Activated T-helper 2 cell treated with anti-CD3 and anti-CD28 coated beads, Interferon-gamma antibody, Interleukin-2, Interleukin-4, amounts not matched to agents 10 μg/mL and 5 μg/mL and 100 μg/mL, durations not matched to agents 14 hours and 24 hours and 36 hours (primary cell): ENCODE results near the gene SPPL3. TPM values are rescaled to one million over a fixed set of nuclear protein-coding genes. Genes with fewer than 3 reads are reported as not detected.

ENCODE experiments used
- DNase-seq: peaks from one replicate; pipeline ENCODE4 v3.0.0; 2021; ENCODE audit warnings: low spot score
- H3K27ac Mint-ChIP-seq: one replicate; pipeline ENCODE4 v1.8.0; 2021; ENCODE audit warnings: mixed read lengths
- H3K27me3 Mint-ChIP-seq: one replicate; pipeline ENCODE4 v1.8.0; 2021; ENCODE audit warnings: low read depth, mixed read lengths
- H3K36me3 Mint-ChIP-seq: one replicate; pipeline ENCODE4 v1.8.0; 2021; ENCODE audit warnings: low read depth, mixed read lengths
- H3K4me1 Mint-ChIP-seq: one replicate; pipeline ENCODE4 v1.8.0; 2021; ENCODE audit warnings: low read depth, mixed read lengths
- H3K4me3 Mint-ChIP-seq: one replicate; pipeline ENCODE4 v1.8.0; 2021; ENCODE audit warnings: low read depth, mild to moderate bottlenecking, moderate library complexity, mixed read lengths
- H3K9me3 Mint-ChIP-seq: one replicate; pipeline ENCODE4 v1.8.0; 2021; ENCODE audit warnings: mixed read lengths
- intact Hi-C: fragments of 100-400 bp; cut with micrococcal nuclease; formaldehyde crosslinking; loops from one replicate; pipeline ENCODE4 v1.15.1; 2023
- total RNA-seq: library from RNA; stranded (reverse); gene quantifications from 2 replicates; pipeline ENCODE4 v1.2.3, GENCODE V29; 2022

The SPPL3 gene
- total RNA-seq, 1 donor from 2014 or later, result 33.4 TPM

- no peaks in the 10 kb centered on the region for H3K9me3 Mint-ChIP-seq
- intact Hi-C loops, result loop anchor here (2.0 to 5.0 kb wide), 2 partner anchors 37 to 51 kb away; no protein-coding TSS in a partner anchor
- H3K27ac Mint-ChIP-seq, result peak overlapping the region; percentile 79
- no peaks in the 10 kb centered on the region for H3K27me3 Mint-ChIP-seq
- H3K36me3 Mint-ChIP-seq, result no peaks in the 10 kb centered on the region
- peaks cover 53% of the 10 kb centered on the region for H3K4me1 Mint-ChIP-seq
- H3K4me3 Mint-ChIP-seq, result peak overlapping the region; percentile 38
- no peak for DNase-seq
Measured at GRCh38 chr12:120833849-120834248, 70.3 kb downstream of the SPPL3 start.

- Mint-ChIP-seq H3K4me3 (no peak overlapping the region), H3K27ac (no peak overlapping the region), H3K36me3 (no peaks in the 10 kb centered on the region), H3K9me3 (no peaks in the 10 kb centered on the region), H3K27me3 (no peaks in the 10 kb centered on the region), H3K4me1 (peaks cover 53% of the 10 kb centered on the region)
- no peak for DNase-seq
- intact Hi-C loops, result loop anchor here (5.0 kb wide), 1 partner anchor 35 kb away; no protein-coding TSS in a partner anchor
Measured at GRCh38 chr12:120832737-120833136, 71.4 kb downstream of the SPPL3 start.

- H3K36me3 Mint-ChIP-seq, result no peaks in the 10 kb centered on the region
- H3K4me1 Mint-ChIP-seq, result peaks cover 54% of the 10 kb centered on the region
- H3K4me3 Mint-ChIP-seq, result no peak overlapping the region
- no peaks in the 10 kb centered on the region for H3K27me3 Mint-ChIP-seq
- no peaks in the 10 kb centered on the region for H3K9me3 Mint-ChIP-seq
- H3K27ac Mint-ChIP-seq, result no peak overlapping the region
- intact Hi-C loops, result loop anchor here (5.0 kb wide), 1 partner anchor 34 kb away; no protein-coding TSS in a partner anchor
- DNase-seq, result no peak
Measured at GRCh38 chr12:120831648-120832267, 72.4 kb downstream of the SPPL3 start.

GRCh38 chr12:120830966-120831365 is 73.2 kb downstream of the SPPL3 start:
- Mint-ChIP-seq H3K4me1 (peaks cover 52% of the 10 kb centered on the region), H3K4me3 (no peak overlapping the region), H3K9me3 (no peaks in the 10 kb centered on the region), H3K36me3 (no peaks in the 10 kb centered on the region), H3K27ac (no peak overlapping the region), H3K27me3 (no peaks in the 10 kb centered on the region)
- intact Hi-C loops, result loop anchor here (5.0 kb wide), 1 partner anchor 34 kb away; no protein-coding TSS in a partner anchor
- DNase-seq, result no peak

- no peak for DNase-seq
- Mint-ChIP-seq H3K27me3 (no peaks in the 10 kb centered on the region), H3K9me3 (no peaks in the 10 kb centered on the region), H3K36me3 (no peaks in the 10 kb centered on the region), H3K27ac (no peak overlapping the region), H3K4me1 (peaks cover 48% of the 10 kb centered on the region), H3K4me3 (no peak overlapping the region)
- intact Hi-C loops, result loop anchor here (5.0 kb wide), 1 partner anchor 33 kb away; no protein-coding TSS in a partner anchor
Measured at GRCh38 chr12:120830052-120830940, 73.9 kb downstream of the SPPL3 start.

- Mint-ChIP-seq H3K27ac (no peak overlapping the region), H3K9me3 (no peaks in the 10 kb centered on the region), H3K4me3 (no peak overlapping the region), H3K36me3 (no peaks in the 10 kb centered on the region), H3K4me1 (peaks cover 35% of the 10 kb centered on the region), H3K27me3 (no peaks in the 10 kb centered on the region)
- intact Hi-C loops, result no loop called here
- DNase-seq, result no peak
Measured at GRCh38 chr12:120826335-120826734, 77.8 kb downstream of the SPPL3 start.

- Mint-ChIP-seq H3K27me3 (no peaks in the 10 kb centered on the region), H3K36me3 (no peaks in the 10 kb centered on the region), H3K4me1 (peaks cover 31% of the 10 kb centered on the region), H3K4me3 (no peak overlapping the region), H3K27ac (no peak overlapping the region), H3K9me3 (no peaks in the 10 kb centered on the region)
- DNase-seq, result no peak
- intact Hi-C loops, result no loop called here
Measured at GRCh38 chr12:120825337-120825736, 78.8 kb downstream of the SPPL3 start.

- no peaks in the 10 kb centered on the region for H3K9me3 Mint-ChIP-seq
- no peak overlapping the region for H3K4me3 Mint-ChIP-seq
- H3K27me3 Mint-ChIP-seq, result no peaks in the 10 kb centered on the region
- no peak for DNase-seq
- H3K27ac Mint-ChIP-seq, result no peak overlapping the region
- no peaks in the 10 kb centered on the region for H3K36me3 Mint-ChIP-seq
- intact Hi-C loops, result loop anchor here (1.0 to 5.0 kb wide), 2 partner anchors 41 to 139 kb away; no protein-coding TSS in a partner anchor
- H3K4me1 Mint-ChIP-seq, result peaks cover 27% of the 10 kb centered on the region
Measured at GRCh38 chr12:120822832-120823503, 81.2 kb downstream of the SPPL3 start.

GRCh38 chr12:120821878-120822277 is 82.3 kb downstream of the SPPL3 start:
- H3K4me1 Mint-ChIP-seq, result peaks cover 31% of the 10 kb centered on the region
- no peaks in the 10 kb centered on the region for H3K9me3 Mint-ChIP-seq
- no peaks in the 10 kb centered on the region for H3K27me3 Mint-ChIP-seq
- H3K36me3 Mint-ChIP-seq, result no peaks in the 10 kb centered on the region
- intact Hi-C loops, result loop anchor here (1.0 to 5.0 kb wide), 3 partner anchors 21 to 140 kb away; no protein-coding TSS in a partner anchor
- no peak for DNase-seq
- H3K4me3 Mint-ChIP-seq, result no peak overlapping the region
- peak overlapping the region; percentile 56 for H3K27ac Mint-ChIP-seq

GRCh38 chr12:120820884-120821510 is 83.2 kb downstream of the SPPL3 start:
- Mint-ChIP-seq H3K36me3 (no peaks in the 10 kb centered on the region), H3K4me1 (peaks cover 29% of the 10 kb centered on the region), H3K27ac (peak overlapping the region; percentile 67), H3K4me3 (no peak overlapping the region), H3K9me3 (no peaks in the 10 kb centered on the region), H3K27me3 (no peaks in the 10 kb centered on the region)
- intact Hi-C loops, result loop anchor here (2.0 to 5.0 kb wide), 2 partner anchors 20 to 39 kb away; no protein-coding TSS in a partner anchor
- DNase-seq, result peak; percentile 30

- Mint-ChIP-seq H3K27ac (no peak overlapping the region), H3K4me1 (peaks cover 31% of the 10 kb centered on the region)
Measured at GRCh38 chr12:120818416-120818815, 85.7 kb downstream of the SPPL3 start.

More at GRCh38 chr12:120818416-120818815, 85.7 kb downstream of the SPPL3 start:
- DNase-seq, result no peak
- H3K36me3 Mint-ChIP-seq, result no peaks in the 10 kb centered on the region
- H3K27me3 Mint-ChIP-seq, result no peaks in the 10 kb centered on the region
- H3K9me3 Mint-ChIP-seq, result no peaks in the 10 kb centered on the region
- no peak overlapping the region for H3K4me3 Mint-ChIP-seq
- intact Hi-C loops, result no loop called here
